HG02885 (cell line): ENCODE data around the gene ARSA.
"Not testable (repeated sequence)": the region's sequence is repeated elsewhere in the genome, so short reads cannot be mapped to it uniquely, and the experiment has no call there.

Experiments
- ATAC-seq: cut with Tn5 transposase; IDR thresholded peaks from one replicate; pipeline ENCODE4 v1.9.1; 2021; ENCODE audit warnings: mild to moderate bottlenecking; ENCODE audit not compliant: unreplicated experiment, poor library complexity

Gene ARSA

GRCh38 chr22:50656122-50657070 lies 28.4 kb upstream of the ARSA start:
- ATAC-seq: no peak

DNA sequence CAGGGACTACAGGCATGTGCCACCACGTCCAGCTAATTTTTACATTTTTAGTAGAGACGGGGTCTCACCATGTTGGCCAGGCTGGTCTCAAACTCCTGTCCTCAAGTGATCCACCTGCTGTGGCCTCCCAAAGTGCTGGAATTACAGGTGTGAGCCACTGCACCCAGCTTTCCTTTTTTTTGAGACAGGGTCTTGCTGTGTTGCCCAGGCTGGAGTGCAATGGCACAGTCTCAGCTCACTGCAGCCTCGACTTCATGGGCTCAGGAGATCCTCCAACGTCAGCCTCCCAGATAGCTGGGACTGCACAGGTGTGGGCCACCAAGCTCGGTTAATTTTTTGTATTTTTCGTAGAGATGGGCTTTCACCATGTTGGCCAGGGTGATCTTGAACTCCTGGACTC lies 26.7 kb upstream of the ARSA start:
- not testable (repeated sequence) for ATAC-seq

DNA sequence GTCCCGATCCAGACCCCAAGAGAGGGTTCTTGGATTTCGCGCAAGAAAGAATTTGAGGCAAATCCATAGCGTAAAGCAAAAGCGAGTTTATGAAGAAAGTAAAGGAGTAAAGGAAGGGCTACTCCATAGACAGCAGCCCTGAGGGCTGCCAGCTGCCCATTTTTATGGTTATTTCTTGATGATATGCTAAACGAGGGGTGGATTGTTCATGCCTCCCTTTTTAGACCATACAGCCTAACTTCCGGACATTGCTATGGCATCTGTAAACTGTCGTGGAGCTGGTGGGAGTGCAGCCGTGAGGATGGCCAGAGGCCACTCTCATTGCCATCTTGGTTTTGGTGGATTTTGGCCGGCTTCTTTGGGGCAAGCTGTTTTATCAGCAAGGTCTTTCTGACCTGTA lies 25.3 kb upstream of the ARSA start:
- no peak for ATAC-seq

GRCh38 chr22:50643821-50644101 lies 15.8 kb upstream of the ARSA start:
- ATAC-seq: not testable (repeated sequence)

DNA sequence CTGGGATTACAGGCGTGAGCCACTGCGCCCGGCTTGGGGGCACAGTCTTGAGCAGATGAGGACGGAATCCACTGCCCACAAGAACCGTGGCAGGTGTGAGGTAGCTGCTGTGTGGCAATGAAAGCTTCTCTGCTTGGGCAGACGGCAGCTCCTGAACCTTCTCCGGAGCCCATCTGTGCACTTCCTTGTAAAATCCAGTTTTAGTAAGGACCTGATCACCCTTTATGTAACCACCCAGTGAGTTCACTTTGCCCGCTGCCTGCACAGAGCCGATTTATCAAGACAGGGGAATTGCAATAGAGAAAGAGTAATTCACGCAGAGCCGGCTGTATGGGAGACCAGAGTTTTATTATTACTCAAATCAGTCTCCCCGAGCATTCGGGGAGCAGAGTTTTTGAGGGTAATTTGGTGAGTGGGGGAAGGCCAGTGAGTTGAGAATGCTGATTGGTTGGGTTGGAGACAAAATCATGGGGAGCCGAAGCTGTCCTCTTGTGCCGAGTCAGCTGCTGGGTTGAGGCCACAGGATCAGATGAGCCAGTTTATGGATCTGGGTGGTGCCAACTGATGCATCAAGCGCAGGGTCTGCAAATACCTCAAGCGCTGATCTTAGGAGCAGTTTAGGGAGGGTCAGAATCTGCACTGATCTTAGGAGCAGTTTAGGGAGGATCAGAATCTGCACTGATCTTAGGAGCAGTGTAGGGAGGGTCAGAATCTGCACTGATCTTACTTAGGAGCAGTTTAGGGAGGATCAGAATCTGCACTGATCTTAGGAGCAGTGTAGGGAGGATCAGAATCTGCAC lies 15.3 kb upstream of the ARSA start:
- not testable (repeated sequence) for ATAC-seq

DNA sequence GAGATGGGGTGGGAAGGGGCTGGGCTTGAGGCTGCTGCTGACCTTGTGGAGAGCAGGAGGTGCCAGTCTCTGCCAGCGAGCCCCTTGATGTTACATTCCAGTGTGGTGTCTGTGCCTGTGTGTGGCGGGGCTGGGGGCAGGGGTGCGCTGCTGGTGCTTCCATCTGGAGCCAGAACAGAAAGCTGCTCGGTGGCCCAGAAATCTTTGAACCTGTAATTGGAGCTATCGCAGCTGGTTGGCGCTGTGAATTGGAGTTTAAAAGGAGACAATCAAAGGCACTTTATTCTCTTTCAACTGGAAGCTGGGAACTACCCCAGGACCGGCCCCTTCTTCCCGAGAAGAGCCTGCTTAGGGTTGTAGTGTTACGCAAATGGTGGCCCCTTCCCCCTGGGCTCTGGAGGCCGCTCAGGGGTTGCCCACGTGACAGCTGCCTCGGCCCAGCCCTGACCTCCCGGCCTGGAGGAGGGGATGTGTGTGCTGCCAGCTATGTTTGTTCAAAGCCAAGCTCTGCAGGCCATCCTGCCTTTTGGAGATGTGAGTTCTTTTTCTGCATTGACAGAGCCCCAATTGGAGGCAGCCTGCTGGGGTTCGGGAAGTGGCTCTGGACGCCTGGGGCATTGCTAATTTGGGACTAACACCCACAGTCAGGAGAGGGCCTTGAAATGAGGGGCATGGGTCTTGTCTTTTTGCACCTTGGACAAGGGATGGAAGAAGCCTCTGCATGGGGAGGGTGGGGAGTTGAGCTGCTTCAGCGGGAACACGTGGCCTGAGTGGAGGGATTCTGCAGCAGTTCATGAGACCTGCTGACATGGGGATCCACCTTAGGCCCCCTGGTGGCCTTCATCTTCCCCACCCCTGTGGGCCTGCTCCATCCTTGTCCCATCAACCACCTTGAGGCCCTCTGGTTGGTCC lies 14.0 kb upstream of the ARSA start:
- no peak for ATAC-seq

- no peak for ATAC-seq
These were observed 13.1 kb upstream of the ARSA start for GRCh38 chr22:50640857-50641647.

DNA sequence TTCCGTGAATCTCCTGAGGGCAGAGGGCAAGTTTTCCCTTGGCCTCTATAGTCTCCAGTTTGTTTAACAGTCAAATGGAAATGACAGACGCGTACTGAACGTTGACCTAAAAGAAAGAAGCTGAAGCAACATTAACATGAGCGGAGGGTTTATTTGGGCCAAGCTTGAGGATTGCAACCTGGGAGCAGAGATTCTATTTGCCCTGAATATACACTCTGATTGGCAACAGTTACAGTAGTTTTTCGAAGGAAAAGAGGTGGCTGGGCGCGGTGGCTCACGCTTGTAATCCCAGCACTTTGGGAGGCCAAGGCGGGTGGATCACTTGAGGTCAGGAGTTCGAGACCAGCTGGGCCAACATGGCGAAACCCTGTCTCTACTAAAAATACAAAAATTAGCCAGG lies 12.3 kb upstream of the ARSA start:
- not testable (repeated sequence) for ATAC-seq

- no peak for ATAC-seq
These were observed 7.6 kb upstream of the ARSA start for GRCh38 chr22:50635591-50635990.

DNA sequence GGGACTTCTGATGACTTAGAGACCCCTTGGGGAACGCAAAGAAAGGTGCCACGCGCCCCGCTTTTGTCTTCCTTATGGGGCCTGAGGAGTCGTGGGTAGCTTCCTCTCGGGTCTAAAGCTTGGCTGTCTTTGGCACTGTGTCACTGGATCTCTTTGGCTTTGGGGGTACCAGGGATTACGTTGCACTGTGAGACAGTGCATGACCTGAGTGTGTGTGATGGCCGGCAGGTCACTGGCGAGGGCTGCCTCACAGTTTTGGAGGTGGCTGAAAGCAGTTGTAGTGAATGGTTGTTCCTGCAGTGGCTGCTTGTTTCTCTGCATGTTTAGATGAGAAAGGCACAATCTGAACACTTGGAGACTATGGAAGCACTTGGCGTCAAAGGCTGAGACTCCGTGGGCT lies 5.8 kb upstream of the ARSA start:
- no peak for ATAC-seq

- ATAC-seq: no peak
These were observed 5.1 kb upstream of the ARSA start for GRCh38 chr22:50633086-50633485.

- no peak for ATAC-seq
These were observed 2.4 kb upstream of the ARSA start for GRCh38 chr22:50630376-50630775.

DNA sequence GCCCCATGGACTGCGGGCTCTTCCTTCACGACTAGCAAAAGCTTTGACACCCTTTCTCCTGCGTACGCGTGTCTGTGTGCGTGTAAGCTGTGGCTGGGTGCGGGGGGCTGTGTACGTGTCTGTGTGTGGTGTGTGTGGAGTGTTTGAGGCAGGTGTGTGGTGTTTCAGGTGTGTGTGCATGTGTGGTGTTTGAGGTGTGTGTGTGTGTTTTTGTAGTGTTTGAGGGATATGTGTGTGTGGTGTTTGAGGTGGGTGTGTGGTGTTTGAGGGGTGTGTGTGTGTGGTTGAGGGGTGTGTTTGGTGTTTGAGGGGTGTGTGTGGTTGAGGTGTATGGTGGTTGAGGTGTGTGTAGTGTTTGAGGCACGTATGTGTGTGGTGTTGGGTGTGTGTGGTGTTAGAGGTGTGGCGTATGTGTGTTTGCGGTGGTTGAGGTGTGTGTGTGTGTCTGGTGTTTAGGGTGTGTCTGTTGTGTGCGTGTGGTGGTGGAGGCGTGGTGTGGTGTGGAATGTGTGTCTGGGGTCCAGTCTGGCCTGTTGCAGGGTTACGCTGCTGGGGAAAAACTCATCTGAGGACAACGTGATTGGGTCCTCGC lies 687 bp upstream of the ARSA start:
- ATAC-seq: no peak

- no peak for ATAC-seq
These were observed 906 bp downstream of the ARSA start for GRCh38 chr22:50626850-50627641.

DNA sequence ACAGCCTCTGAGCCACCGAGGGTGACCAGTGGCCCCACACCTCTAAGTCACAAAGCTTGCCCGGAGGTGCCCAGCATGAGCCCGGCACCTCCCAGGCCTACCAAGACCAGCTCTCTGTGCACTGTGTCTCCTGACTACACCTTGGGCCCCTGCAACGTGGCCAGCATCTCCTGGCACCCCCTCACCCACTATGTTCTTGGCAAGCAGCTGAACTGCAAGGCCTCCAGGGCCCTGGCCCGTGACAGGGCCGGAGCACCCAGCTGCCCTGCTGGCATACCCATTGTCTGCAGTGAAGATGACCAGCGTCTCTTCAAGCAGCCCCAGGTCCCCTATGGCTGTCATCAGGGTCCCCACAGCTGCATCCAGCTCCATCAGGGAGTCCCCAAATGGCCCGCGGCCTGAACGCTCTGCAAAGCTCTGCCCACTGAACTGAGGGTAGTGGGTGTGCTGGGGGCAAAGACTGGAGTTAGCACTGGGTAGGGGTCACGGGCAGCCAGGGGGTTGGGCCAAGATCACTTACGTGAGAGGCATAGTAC lies 1.6 kb downstream of the ARSA start:
- no peak for ATAC-seq

- no peak for ATAC-seq
These were observed 2.2 kb downstream of the ARSA start for GRCh38 chr22:50625568-50626313.

GRCh38 chr22:50625131-50625567 lies 2.8 kb downstream of the ARSA start:
- ATAC-seq: no peak
